ENCODE data around the gene GRIK2. TPM values are rescaled to one million over a fixed set of nuclear protein-coding genes. Genes with fewer than 3 reads are reported as not detected.
"Not testable (repeated sequence)": the region's sequence is repeated elsewhere in the genome, so short reads cannot be mapped to it uniquely, and the experiment has no call there.

GRIK2 gene
- total RNA-seq, 1 donor from 2014 or later = 11.3 TPM

DNA sequence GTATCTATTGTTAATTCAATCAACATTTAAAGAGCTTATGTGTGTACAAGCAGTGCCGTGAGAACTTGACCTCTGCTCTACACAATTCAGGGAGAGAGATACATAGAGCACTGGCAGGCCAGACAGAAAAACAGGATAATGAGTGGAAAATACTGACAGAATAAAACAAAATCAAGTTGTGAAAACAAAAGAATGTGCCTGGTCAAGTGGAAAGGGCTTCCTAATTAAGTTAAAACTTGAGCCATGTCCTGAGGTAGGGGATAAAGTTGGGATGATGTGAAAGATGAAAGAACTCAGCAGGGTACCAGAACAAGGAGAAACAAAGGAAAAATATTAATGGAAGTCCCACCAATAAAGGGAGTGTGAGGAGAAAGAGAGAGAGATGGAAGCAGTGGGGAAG, 672.8 kb downstream of the GRIK2 start:
- no peak for DNase-seq
- no peak overlapping the region for H3K4me3 ChIP-seq
- H3K27me3 ChIP-seq (ENCODE audit: low read depth) = no peaks in the 10 kb centered on the region
- H3K9me3 ChIP-seq (replicated peaks) = no peaks in the 10 kb centered on the region
- no peak overlapping the region for H3K27ac ChIP-seq (replicated peaks)
- intact Hi-C loops (cut with micrococcal nuclease) = no loop called here
- TF ChIP-seq, protein P1, sequence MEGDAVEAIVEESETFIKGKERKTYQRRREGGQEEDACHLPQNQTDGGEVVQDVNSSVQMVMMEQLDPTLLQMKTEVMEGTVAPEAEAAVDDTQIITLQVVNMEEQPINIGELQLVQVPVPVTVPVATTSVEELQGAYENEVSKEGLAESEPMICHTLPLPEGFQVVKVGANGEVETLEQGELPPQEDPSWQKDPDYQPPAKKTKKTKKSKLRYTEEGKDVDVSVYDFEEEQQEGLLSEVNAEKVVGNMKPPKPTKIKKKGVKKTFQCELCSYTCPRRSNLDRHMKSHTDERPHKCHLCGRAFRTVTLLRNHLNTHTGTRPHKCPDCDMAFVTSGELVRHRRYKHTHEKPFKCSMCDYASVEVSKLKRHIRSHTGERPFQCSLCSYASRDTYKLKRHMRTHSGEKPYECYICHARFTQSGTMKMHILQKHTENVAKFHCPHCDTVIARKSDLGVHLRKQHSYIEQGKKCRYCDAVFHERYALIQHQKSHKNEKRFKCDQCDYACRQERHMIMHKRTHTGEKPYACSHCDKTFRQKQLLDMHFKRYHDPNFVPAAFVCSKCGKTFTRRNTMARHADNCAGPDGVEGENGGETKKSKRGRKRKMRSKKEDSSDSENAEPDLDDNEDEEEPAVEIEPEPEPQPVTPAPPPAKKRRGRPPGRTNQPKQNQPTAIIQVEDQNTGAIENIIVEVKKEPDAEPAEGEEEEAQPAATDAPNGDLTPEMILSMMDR (IDR thresholded peaks at IDR 0.05; ENCODE audit: borderline replicate concordance) = no peak
- no peaks in the 10 kb centered on the region for H3K36me3 ChIP-seq
- H3K4me1 ChIP-seq = no peaks in the 10 kb centered on the region

GRCh38 chr6:102068349-102068929, 674.9 kb downstream of the GRIK2 start:
- no peak overlapping the region for H3K4me3 ChIP-seq
- intact Hi-C loops (cut with micrococcal nuclease) = no loop called here
- no peak overlapping the region for H3K27ac ChIP-seq (replicated peaks)
- TF ChIP-seq, protein P1 (IDR thresholded peaks at IDR 0.05; ENCODE audit: borderline replicate concordance) = no peak
- DNase-seq = no peak
- no peaks in the 10 kb centered on the region for H3K9me3 ChIP-seq (replicated peaks)
- no peaks in the 10 kb centered on the region for H3K27me3 ChIP-seq (ENCODE audit: low read depth)
- no peaks in the 10 kb centered on the region for H3K4me1 ChIP-seq
- H3K36me3 ChIP-seq = no peaks in the 10 kb centered on the region

- TF ChIP-seq, protein P1 (IDR thresholded peaks at IDR 0.05; ENCODE audit: borderline replicate concordance) = no peak
- no peak for DNase-seq
- H3K27ac ChIP-seq (replicated peaks) = no peak overlapping the region
- no peaks in the 10 kb centered on the region for H3K36me3 ChIP-seq
- no peak overlapping the region for H3K4me3 ChIP-seq
- no peaks in the 10 kb centered on the region for H3K4me1 ChIP-seq
- peaks cover 8% of the 10 kb centered on the region for H3K9me3 ChIP-seq (replicated peaks)
- no peaks in the 10 kb centered on the region for H3K27me3 ChIP-seq (ENCODE audit: low read depth)
- intact Hi-C loops (cut with micrococcal nuclease) = no loop called here
Observed at GRCh38 chr6:102075539-102075938, 682.0 kb downstream of the GRIK2 start.

GRCh38 chr6:102085257-102085656, 691.7 kb downstream of the GRIK2 start:
- no peaks in the 10 kb centered on the region for H3K4me1 ChIP-seq
- intact Hi-C loops (cut with micrococcal nuclease) = no loop called here
- no peaks in the 10 kb centered on the region for H3K36me3 ChIP-seq
- no peak overlapping the region for H3K4me3 ChIP-seq
- no peak overlapping the region for H3K27ac ChIP-seq (replicated peaks)
- no peak for DNase-seq
- TF ChIP-seq, protein P1 (IDR thresholded peaks at IDR 0.05; ENCODE audit: borderline replicate concordance) = no peak
- no peaks in the 10 kb centered on the region for H3K9me3 ChIP-seq (replicated peaks)
- no peaks in the 10 kb centered on the region for H3K27me3 ChIP-seq (ENCODE audit: low read depth)

GRCh38 chr6:102088160-102088559, 694.7 kb downstream of the GRIK2 start:
- intact Hi-C loops (cut with micrococcal nuclease); H3K9me3 ChIP-seq (replicated peaks); H3K27ac ChIP-seq (replicated peaks); H3K4me1 ChIP-seq; H3K36me3 ChIP-seq; DNase-seq; H3K27me3 ChIP-seq (ENCODE audit: low read depth); H3K4me3 ChIP-seq: not testable (repeated sequence)

GRCh38 chr6:102114402-102114801, 720.9 kb downstream of the GRIK2 start:
- no peaks in the 10 kb centered on the region for H3K36me3 ChIP-seq
- TF ChIP-seq, protein P1 (IDR thresholded peaks at IDR 0.05; ENCODE audit: borderline replicate concordance) = no peak
- no peak for DNase-seq
- H3K27ac ChIP-seq (replicated peaks) = no peak overlapping the region
- H3K27me3 ChIP-seq (ENCODE audit: low read depth) = no peaks in the 10 kb centered on the region
- intact Hi-C loops (cut with micrococcal nuclease) = no loop called here
- H3K4me3 ChIP-seq = no peak overlapping the region
- no peaks in the 10 kb centered on the region for H3K4me1 ChIP-seq
- H3K9me3 ChIP-seq (replicated peaks) = peaks cover 29% of the 10 kb centered on the region

All from left ventricle myocardium inferior (tissue), 1 donor.